Stimulated activated CD4-positive, alpha-beta T cell treated with anti-CD3 and anti-CD28 coated beads, Interleukin-4, amount 100 ng/mL, for 24 hours (primary cell): ENCODE data around the gene SLC1A3.
"Not testable (repeated sequence)": the region's sequence is repeated elsewhere in the genome, so short reads cannot be mapped to it uniquely, and the experiment has no call there.

Source experiments
- DNase-seq: peaks from one replicate; pipeline ENCODE4 v3.0.0-alpha.2; 2020

Gene SLC1A3

GRCh38 chr5:36606428-36607113 is at the start of gene SLC1A3:
TSS of gene SLC1A3 (plus strand) at chr5:36606606. CDS start at chr5:36608424, 1,818 bp downstream.
- DNase-seq, result peak; percentile 42

- no peak for DNase-seq
Measured at GRCh38 chr5:36558641-36559040, 47.8 kb upstream of the SLC1A3 start.

- no peak for DNase-seq
Measured at GRCh38 chr5:36561601-36562000, 44.8 kb upstream of the SLC1A3 start.

- DNase-seq, result no peak
Measured at GRCh38 chr5:36569491-36569890, 36.9 kb upstream of the SLC1A3 start.

GRCh38 chr5:36570301-36571095 is 35.9 kb upstream of the SLC1A3 start:
- no peak for DNase-seq

GRCh38 chr5:36571401-36572042 is 34.9 kb upstream of the SLC1A3 start:
- DNase-seq, result no peak

GRCh38 chr5:36573438-36573837 is 33.0 kb upstream of the SLC1A3 start:
- no peak for DNase-seq

GRCh38 chr5:36575361-36575781 is 31.0 kb upstream of the SLC1A3 start:
- DNase-seq, result no peak

GRCh38 chr5:36576721-36577120 is 29.7 kb upstream of the SLC1A3 start:
- no peak for DNase-seq

GRCh38 chr5:36579858-36580257 is 26.5 kb upstream of the SLC1A3 start:
- not testable (repeated sequence) for DNase-seq

GRCh38 chr5:36581070-36581469 is 25.3 kb upstream of the SLC1A3 start:
- no peak for DNase-seq

GRCh38 chr5:36584009-36584875 is 22.2 kb upstream of the SLC1A3 start:
- no peak for DNase-seq

GRCh38 chr5:36585701-36586100 is 20.7 kb upstream of the SLC1A3 start:
- DNase-seq, result no peak

GRCh38 chr5:36587354-36587753 is 19.1 kb upstream of the SLC1A3 start:
- DNase-seq, result no peak

- not testable (repeated sequence) for DNase-seq
Measured at GRCh38 chr5:36589735-36590134, 16.7 kb upstream of the SLC1A3 start.

GRCh38 chr5:36590513-36591286 is 15.7 kb upstream of the SLC1A3 start:
- no peak for DNase-seq

- DNase-seq, result no peak
Measured at GRCh38 chr5:36593867-36594266, 12.5 kb upstream of the SLC1A3 start.

- no peak for DNase-seq
Measured at GRCh38 chr5:36596247-36596646, 10.2 kb upstream of the SLC1A3 start.

- no peak for DNase-seq
Measured at GRCh38 chr5:36596756-36597155, 9.7 kb upstream of the SLC1A3 start.

- no peak for DNase-seq
Measured at GRCh38 chr5:36598045-36598444, 8.4 kb upstream of the SLC1A3 start.

GRCh38 chr5:36599986-36600779 is 6.2 kb upstream of the SLC1A3 start:
- DNase-seq, result no peak
